SK-N-SH treated with all-trans-retinoic acid at 6 μM for 48 hours (cell line): Measurements from ENCODE around the gene PDE3A.

Experiments used
- ARNTL ChIP-seq: fragments of 450-650 bp; formaldehyde crosslinking; IDR thresholded peaks from 2 replicates; pipeline ENCODE4 v1.5.0; 2020; ENCODE audit warnings: low read depth, mild to moderate bottlenecking, moderate library complexity, borderline replicate concordance
- BACH2 ChIP-seq: fragments of 250-450 bp; sonication (Bioruptor Pico); IDR thresholded peaks from 2 replicates; pipeline ENCODE4 v1.9.0; 2021; ENCODE audit warnings: mild to moderate bottlenecking, borderline replicate concordance
- OSR1 ChIP-seq: fragments of 250-450 bp; sonication (Bioruptor Pico); IDR thresholded peaks from 2 replicates; pipeline ENCODE4 v1.8.0; 2022; ENCODE audit warnings: moderate library complexity, mild to moderate bottlenecking, inconsistent platforms
- TOX ChIP-seq: fragments of 250-450 bp; sonication (Bioruptor Pico); IDR thresholded peaks from 2 replicates; pipeline ENCODE4 v1.8.0; 2021; ENCODE audit warnings: mild to moderate bottlenecking, moderate library complexity, borderline replicate concordance
- ZFP30 ChIP-seq: fragments of 450-650 bp; formaldehyde crosslinking; IDR thresholded peaks from 2 replicates; pipeline ENCODE4 v1.5.0; 2022; ENCODE audit warnings: mild to moderate bottlenecking, moderate library complexity

DNA sequence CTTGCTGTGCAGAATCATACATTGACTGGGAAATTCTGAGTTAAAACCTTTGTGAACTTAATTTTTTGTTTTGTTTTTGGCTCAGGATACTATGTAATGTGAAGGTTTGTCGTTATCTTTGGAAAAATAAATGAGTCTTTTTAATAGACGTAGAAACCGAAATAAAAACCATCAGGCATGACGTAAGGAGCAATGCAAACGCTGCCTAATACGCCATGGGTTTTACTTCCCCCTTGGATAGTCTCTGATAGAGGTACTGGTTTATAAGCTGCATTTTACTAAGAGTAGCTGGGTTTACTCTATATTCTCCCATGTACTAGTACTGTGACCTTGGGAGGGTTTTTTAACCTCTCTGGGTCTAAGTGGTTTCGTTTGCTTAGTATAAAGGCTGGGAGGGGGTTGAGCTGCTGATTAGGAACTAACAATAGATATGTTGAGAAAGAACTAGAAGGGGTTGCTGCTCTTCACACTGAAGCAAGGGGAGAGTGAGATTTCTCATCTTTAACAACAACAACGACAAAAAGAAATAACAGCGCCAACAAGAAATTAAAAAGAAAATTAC is 260.0 kb downstream of the PDE3A start:
- TF ChIP-seq OSR1 (no peak), TOX (CRISPR knock-in tag) (no peak), ARNTL (no peak), BACH2 (CRISPR knock-in tag) (no peak), ZFP30 (no peak)
